HL-60/S4 (cell line): ENCODE results near the gene GRWD1.

Experiments used
- in situ Hi-C: fragments of 300-500 bp; cut with MboI; formaldehyde crosslinking; loops from 2 replicates; pipeline ENCODE4 v1.14.3; 2022; ENCODE audit warnings: low sequenced_read_pairs

GRWD1 gene

DNA sequence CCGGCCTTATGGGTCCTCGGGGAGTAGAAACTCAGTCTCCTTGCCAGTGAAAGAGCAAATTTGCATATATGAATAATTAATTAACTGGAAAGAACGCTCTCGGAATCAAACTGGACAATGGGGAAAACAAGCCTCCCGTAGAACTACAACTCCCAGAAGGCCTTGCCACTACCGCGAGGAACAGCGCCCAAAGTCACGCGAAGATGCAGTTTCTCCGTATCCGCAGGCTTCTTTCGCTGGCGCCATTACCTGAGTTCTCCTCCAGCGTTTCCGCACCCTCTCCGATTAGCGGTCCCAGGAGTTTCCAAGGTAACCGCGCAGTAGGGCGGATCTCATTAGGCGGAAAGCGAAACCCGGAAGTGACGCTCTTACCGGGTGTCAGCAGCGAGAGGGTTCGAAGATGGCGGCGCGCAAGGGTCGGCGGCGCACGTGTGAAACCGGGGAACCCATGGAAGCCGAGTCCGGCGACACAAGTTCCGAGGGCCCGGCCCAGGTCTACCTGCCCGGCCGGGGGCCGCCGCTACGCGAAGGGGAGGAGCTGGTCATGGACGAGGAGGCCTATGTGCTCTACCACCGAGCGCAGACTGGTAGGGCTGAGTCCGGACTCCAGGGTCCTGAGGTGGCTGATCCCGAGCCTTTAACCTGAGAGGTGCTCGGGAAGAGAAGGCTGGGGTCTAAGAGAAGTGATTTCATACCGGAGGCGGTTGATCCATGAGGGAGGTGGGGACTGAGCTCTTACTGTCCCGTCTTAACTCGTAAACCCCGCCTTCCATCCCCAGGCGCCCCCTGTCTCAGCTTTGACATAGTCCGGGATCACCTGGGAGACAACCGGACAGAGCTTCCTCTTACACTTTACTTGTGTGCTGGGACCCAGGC lies at the start of gene GRWD1:
TSS of gene GRWD1 (plus strand) at position 378 of the 876 bp plus-strand sequence. CDS start at position 401, 23 bp downstream.
- in situ Hi-C loops: no loop called here

DNA sequence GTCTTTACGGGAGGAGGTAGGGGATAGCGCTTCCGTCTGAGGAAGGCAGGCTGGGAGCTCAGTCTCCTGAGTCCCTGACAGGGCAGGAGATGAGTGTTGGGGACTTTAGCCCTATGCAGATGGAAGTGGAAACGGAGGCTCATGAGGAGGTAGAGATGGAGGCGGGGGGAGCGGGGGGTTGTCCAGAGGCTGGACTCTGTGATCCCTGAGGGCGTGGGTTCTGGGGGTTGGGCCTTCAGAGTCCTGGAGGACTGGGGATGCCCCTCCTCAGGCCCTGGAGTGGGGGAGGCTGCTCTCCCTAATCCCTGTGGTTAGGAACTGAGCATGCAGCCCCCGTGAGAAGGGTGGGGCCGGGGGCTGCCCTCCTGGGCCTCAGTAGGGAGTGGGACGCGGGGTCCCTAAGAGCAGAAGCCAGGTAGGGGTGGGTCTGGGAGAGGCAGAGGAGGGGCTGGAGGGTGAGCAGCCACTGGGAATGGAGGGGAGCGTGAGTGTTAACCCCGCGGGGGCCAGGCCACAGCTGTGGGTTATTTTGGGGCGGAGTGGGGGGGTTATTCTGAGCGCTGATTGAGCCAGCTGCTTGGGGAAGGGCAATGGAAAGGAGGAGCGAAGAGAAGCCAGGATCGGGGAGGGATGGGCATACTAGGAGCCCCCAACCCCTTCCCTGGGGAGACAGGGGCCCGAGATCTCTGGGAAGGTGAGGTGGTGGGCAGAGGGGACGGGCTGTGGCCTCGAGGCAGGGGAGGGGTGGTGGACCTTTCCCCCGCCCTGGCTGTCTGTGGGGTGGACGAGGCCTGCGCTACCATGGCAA lies 49.6 kb upstream of the GRWD1 start:
- in situ Hi-C loops: no loop called here

DNA sequence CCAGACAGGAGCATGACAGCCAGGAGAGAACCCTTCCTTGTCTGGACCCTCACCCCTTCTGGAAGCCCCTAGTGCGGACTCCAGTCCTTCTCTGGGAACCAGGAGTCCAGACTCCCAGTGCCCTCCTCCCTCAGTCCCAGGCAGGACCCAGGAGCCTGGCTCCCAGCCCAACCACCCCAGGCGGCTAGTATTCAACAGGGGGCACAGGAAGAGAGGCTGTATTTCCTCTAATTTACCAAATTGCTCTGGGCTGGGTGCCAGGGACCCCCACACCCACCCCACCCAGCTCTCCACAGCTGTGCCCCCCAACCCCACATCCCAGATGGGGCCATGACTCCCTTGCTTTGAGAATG lies 49.0 kb upstream of the GRWD1 start:
- in situ Hi-C loops: no loop called here

DNA sequence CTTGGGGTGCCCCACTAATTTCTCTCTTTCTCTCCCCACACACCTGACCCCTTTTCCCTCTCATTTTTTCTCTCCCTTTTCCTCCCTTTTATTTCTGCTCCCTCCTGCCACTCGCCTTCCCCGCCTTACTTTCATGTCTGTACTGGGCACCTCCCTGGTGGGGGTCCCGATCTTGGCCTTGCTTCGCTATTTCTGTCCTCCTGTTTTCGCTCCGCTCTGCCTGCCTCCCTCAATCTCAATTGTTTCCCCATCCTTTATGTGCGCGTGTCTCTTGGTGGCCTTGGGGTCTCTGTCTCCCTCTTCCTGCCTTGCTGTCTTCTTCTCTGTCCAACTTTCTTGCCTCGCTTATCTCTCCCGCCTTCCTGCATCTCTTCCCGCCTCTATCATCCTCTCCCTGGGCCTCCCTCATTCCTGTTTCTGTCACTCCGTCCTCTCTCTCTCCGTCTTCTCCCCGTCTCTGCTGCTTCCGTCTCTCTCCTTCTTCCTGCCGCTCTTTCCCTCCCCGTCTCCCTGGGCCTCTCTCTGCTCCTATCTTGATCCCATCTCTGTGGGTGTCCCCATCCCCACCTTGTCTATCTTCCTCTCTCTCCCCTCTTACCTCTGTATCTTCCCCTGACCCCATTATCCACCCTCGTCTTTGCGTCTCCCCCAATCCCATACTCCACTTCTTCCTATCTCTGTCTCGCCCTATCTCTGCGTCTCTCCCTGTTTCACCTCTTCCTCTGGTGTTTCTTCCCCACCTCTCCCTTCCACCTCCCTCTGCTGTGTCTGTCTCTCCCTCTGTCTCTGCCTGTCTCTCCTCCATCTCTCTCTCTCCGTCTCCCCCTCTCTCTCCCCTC lies 48.3 kb upstream of the GRWD1 start:
- in situ Hi-C loops: no loop called here

DNA sequence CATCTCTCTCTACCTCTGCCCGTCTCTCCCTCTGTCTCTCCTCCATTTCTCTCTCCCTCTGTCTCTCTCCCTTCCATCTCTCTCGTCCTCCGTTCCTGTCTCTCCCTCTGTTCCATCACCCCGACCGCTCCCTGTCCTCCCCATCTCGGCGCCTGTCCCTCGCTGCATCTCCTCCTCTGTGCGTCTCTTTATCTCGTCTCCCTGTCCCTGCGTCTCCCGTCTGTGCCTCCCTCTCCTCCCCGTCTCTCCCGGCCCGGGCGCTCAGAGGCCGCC lies 47.7 kb upstream of the GRWD1 start:
- in situ Hi-C loops: no loop called here

DNA sequence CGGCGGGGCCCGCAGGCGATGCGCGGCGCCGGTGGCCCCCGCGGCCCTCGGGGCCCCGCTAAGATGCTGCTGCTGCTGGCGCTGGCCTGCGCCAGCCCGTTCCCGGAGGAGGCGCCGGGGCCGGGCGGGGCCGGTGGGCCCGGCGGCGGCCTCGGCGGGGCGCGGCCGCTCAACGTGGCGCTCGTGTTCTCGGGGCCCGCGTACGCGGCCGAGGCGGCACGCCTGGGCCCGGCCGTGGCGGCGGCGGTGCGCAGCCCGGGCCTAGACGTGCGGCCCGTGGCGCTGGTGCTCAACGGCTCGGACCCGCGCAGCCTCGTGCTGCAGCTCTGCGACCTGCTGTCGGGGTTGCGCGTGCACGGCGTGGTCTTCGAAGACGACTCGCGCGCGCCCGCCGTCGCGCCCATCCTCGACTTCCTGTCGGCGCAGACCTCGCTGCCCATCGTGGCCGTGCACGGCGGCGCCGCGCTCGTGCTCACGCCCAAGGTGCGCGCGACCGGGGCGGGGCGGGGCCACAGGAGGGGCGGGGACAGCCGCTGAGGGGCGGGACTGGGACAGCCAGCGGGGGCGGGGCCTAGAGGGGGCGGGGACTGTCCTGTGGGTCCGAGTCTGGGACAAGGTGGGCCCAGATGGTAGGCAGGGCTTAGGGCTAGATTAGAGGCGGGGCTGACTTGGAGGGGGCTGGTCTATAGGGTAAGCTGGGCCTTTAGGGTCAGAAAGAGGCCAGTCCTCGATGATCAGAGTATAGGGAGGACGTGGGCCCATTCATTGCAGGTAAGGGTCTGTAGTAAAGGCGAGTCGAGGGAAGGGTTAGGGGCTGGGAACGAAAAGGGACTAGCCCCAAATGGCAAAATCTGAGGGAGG lies 47.2 kb upstream of the GRWD1 start:
- in situ Hi-C loops: no loop called here

DNA sequence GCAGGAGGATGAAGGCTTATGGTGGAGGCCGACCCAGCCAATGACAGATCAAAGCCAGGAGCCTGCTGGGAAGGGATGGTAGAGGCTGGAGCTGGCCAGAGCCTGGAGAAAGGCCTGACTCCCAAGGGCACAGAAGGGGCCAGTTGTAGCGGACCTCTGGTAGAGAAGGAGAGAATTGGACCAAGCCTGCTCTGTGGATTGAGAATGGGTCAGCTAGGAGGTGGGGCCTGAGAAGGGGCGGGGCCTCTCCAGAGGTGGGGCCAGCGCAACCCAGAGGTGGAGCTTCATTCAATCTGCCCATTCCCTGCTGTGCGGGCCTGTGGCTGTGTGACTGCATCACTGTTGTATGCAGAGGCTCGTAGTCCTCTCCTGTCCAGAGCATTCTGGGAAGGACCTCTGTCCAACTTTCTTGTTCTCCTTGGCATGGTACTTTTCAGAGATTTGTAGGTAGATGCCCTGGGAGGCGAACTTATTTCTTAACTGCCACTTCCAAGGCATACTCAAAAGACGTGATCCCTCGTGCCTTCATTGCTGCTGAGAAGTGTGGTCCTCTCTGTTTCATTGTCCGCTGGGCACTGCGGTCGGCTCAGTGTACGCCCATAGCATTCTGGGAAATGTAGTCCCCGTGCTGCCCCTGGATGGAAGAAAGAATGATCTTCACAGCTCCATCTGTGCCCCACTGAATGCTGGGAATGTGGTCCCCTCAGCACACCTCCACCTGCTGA lies 45.6 kb upstream of the GRWD1 start:
- in situ Hi-C loops: no loop called here

DNA sequence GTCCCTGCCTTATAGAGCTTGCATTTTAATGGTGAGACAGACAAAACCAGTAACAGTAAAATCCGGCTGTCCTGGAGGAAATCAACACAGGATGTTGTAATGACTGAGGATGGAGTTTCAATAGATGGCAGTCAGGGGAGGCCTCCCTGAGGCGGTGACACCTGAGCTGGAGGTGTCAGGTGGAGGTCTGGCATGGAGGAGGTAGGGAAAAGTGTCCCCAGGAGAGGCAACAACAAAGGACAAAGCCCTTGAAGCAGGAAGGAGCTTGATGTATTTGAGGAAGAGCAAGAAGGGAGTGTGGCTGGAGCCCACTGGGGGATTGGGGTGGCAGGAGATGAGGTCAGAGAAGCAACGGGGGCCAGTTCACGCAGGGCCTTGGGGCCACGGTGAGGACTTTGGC lies 44.5 kb upstream of the GRWD1 start:
- in situ Hi-C loops: no loop called here

DNA sequence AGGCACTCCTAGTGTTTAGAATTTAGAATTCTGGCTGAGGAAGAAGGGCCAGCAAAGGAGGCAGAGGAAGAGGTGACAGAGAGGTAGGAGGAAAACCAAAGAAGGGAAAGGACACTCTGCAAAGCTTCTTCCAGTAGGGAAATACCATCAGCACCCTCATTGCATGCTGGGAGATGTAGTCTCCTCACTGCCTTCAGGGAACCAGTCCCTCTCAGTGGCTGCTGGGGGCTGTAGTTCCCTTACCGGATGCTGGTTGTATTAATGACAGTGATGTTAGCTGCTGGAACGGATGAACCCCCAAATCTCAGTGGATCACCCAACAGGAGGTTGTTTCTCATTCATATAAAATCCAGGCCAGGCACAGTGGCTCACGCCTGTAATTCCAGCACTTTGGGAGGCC lies 42.2 kb upstream of the GRWD1 start:
- in situ Hi-C loops: no loop called here

DNA sequence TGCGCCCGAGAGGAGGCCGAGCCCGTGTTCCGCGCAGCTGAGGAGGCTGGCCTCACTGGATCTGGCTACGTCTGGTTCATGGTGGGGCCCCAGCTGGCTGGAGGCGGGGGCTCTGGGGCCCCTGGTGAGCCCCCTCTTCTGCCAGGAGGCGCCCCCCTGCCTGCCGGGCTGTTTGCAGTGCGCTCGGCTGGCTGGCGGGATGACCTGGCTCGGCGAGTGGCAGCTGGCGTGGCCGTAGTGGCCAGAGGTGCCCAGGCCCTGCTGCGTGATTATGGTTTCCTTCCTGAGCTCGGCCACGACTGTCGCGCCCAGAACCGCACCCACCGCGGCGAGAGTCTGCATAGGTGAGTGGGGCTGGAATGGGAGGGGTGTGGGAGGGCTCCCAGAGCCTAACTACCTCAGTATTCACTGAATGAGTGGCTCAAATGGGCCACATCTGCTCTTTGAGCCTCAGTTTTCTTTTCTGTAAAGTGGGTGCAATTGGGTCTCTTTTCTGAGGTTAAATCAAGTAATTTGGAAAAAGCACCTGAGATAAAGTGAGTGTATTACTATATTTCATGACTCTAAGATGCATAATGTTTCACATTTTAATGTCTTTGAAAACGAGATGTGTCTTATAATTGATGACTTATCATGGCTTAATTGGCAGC lies 40.6 kb upstream of the GRWD1 start:
- in situ Hi-C loops: no loop called here

DNA sequence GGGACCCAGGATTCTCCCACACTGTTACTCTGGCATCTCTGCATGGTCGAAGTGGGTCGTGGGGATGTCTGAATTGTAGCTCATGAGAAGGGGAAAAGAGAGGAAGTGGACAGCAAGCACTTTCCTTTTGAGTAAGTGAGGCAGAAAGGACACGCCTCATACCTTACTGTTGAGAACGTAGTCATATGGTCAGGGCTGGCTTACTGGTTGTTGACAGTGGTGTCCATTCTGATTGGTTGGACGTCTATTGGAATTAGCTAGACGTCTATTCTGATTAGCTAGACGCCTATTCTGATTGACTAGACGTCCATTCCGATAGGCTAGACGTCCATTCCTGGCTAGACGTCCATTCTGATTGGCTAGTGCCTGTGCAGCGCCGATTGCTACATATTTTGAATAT lies 39.9 kb upstream of the GRWD1 start:
- in situ Hi-C loops: no loop called here

DNA sequence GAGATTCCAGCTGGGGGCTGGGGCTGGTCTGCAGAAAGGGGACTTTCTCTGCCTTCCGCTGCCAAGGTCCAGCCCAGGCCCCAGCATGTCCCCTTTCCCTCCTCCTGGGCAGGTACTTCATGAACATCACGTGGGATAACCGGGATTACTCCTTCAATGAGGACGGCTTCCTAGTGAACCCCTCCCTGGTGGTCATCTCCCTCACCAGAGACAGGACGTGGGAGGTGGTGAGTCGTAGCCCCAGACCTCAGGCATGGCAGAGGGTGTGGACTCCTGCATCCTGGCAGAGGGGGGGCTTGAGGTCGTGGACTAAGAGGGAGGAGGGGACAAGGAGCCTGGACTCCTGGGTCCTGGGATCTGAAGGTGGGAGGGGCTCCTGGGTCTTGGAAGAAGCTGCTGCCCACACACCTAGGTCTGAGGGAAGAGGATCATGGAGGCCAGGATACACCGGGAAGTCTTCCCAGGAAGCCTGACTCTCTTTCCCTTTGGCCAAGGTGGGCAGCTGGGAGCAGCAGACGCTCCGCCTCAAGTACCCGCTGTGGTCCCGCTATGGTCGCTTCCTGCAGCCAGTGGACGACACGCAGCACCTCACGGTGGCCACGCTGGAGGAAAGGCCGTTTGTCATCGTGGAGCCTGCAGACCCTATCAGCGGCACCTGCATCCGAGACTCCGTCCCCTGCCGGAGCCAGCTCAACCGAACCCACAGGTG lies 31.8 kb upstream of the GRWD1 start:
- in situ Hi-C loops: no loop called here

DNA sequence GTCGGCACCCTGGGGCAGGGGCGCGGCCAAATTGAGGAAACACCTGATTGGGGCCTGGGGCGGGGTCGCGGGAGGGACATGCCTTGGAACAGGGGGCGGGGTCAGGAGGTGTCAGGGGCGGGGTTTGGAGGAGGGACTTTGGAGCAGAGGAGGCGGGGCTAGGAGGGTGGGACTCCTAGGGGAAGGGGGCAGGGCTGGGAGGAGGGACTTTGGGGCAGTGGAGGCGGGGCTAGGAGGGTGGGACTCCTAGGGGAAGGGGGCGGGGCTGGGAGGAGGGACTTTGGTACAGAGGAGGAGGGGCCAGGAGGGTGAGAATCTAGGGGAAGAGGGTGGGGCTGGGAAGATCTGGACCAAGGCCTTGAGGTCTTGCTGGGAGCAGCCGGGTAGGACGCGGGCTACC lies 30.4 kb upstream of the GRWD1 start:
- in situ Hi-C loops: no loop called here

DNA sequence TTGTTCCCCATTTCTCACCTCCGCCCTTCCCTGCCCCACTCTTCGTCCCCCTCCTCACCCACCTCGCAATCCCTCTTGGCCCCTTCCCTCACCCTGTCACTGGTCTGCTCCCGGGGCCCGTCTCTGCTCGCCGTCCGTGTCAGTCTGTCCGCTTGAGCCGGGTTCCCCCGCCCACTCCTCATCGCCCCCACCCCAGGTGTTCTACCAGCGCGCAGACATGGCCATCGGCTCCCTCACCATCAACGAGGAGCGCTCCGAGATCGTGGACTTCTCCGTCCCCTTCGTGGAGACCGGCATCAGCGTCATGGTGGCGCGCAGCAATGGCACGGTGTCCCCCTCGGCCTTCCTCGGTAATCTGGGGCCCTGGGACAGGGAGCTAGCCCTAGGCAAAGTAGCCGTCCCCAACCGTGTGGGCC lies 30.0 kb upstream of the GRWD1 start:
- in situ Hi-C loops: no loop called here

DNA sequence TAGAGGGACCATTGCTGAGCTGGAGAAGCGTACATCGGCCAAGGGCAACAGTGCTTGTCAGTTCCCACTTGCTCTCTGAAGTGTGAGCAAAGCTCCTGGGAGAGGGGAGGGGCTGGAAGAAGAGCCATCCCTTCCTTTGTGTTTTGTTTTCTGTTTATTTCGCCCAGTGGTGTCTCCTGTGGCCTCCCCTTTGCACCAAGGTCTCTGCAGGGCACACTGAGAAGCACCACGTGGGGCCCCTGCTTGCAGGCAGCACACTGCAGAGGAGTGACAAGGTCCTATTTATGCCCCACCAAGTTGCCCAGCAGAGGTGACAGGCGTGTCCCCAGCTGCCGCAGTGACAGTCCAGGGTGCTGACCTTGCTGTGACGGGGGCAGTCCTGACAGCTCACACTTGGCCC lies 28.4 kb upstream of the GRWD1 start:
- in situ Hi-C loops: no loop called here

DNA sequence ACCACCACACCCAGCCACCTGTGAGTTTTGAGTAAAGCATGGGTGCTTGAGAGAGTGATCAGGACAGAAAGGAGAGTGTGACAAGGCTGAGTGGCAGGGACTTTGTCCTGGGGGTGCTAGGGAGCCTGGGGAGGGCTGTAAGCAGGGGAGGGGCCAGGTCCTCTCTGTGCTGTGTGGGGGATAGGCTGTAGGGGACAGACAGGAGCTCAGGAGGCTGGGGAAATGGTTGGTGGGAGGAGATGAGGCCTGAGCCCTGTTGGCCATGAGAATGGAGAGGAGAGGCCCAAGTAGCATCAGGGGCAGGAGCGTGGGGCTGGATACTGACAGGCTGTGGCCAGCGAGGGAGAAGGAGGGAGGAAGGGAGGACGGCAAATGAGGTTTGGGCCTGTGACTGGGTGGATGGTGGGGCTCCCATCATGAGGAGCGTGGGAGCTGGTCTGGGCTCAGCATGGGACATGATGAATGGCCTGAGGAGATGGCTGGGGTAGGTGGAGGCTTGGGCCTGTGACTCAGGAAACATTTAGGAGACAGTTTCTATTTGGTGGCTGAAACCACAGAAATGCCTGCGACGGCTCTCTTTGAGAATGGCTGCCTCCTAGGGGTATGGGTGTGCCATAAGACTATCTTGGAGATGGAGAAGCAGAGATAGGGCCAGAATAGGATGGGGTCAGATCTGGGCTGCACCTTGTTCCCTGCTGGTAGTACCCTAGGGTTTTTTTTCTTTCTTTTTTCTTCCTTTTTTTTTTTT lies 27.3 kb upstream of the GRWD1 start:
- in situ Hi-C loops: no loop called here

DNA sequence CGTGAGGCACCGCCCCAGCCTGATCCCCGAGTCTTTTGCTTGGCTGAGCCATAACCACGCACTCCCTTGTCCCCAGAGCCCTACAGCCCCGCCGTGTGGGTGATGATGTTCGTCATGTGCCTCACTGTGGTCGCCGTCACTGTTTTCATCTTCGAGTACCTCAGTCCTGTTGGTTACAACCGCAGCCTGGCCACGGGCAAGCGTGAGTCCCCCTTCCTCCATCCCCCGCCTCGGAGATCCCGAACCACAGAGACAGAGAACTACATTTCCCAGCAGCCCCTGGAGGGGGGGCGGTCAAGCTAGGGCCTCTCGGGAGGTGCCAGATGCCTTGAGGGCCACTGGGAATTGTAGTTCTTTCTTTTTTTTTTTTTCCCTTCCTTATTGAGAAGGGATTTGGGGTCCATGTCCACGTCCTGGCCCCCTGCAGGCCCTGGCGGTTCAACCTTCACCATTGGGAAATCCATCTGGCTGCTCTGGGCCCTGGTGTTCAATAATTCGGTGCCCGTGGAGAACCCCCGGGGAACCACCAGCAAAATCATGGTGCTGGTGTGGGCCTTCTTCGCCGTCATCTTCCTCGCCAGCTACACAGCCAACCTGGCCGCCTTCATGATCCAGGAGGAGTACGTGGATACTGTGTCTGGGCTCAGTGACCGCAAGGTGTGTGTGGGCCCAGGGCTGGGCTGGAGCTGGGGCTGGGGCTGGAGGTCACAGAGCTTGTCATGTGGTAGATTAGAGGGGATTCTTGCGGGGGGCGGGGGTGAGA lies 26.4 kb upstream of the GRWD1 start:
- in situ Hi-C loops: no loop called here
